Measurements from ENCODE around the gene CD300LF. TPM values are rescaled to one million over a fixed set of nuclear protein-coding genes. Genes with fewer than 3 reads are reported as not detected.

The CD300LF gene
- total RNA-seq, 1 experiment from 2014 or later, result not detected

DNA sequence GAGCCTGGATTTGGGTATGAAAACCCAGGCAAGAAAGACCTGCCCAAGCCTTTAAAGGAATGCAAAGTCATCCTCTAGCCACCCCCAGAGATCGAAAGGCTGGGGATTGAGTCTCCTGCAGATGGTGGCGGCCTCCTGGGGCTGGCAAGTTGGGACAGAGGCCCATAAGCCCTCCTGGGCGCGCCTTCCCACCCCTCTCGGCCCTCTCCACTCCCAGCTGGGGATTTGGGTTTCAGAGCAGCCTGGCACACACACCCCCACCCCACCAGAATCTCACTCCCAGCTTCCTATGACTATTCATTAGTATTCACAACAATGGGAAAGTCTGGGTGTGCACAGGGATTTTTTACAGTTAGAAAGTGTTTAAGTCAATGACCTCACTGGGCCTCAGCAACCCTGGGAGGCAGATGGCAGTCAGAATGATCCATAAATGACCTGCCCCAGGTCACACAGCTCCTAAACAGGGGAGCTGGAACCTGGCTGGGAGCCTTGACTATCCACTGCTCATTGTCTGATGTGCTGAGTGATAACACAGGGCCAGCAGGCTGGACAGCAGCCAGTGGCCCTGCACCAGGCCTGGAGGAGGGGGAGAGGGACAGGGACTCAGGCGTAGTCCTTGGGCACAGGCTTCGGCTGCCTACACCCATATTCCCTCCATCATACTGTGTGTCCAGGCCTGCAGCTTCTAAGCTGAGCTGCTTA, 47.8 kb upstream of the CD300LF start:
- peaks cover 52% of the 10 kb centered on the region for H3K4me1 Mint-ChIP-seq
- H3K27me3 Mint-ChIP-seq (ENCODE audit: low read depth), result no peaks in the 10 kb centered on the region
- no peak overlapping the region for H3K4me3 Mint-ChIP-seq
- CTCF ChIA-PET, result interaction anchor here (0.7 to 6.7 kb wide), 15 partner anchors 9 to 391 kb away, joined by 3 to 115 read pairs (median 7); partner anchors contain the start of genes RAB37 and USH1G
- POLR2A ChIA-PET, result interaction anchor here (1.3 to 2.1 kb wide), 3 partner anchors 11 to 23 kb away, joined by 3 to 8 read pairs (median 6); partner anchors contain the start of gene RAB37
- DNase-seq (ENCODE audit: low spot score), result no peak
- ATAC-seq, result peak; percentile 15
- H3K36me3 Mint-ChIP-seq, result no peaks in the 10 kb centered on the region
- peak overlapping the region; percentile 65 for H3K27ac Mint-ChIP-seq
- no peaks in the 10 kb centered on the region for H3K9me3 Mint-ChIP-seq
- TF ChIP-seq JAZF1 (CRISPR knock-in tag; IDR thresholded peaks at IDR 0.05) (no peak), NFE2L1 (CRISPR knock-in tag; IDR thresholded peaks at IDR 0.05) (0 out of 2 replicates have a peak, but pooled peaks have one; percentile 45)
- TF ChIP-seq, protein P1, sequence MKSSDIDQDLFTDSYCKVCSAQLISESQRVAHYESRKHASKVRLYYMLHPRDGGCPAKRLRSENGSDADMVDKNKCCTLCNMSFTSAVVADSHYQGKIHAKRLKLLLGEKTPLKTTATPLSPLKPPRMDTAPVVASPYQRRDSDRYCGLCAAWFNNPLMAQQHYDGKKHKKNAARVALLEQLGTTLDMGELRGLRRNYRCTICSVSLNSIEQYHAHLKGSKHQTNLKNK (CRISPR knock-in tag; IDR thresholded peaks at IDR 0.05), result no peak
- TF ChIP-seq, protein P2, sequence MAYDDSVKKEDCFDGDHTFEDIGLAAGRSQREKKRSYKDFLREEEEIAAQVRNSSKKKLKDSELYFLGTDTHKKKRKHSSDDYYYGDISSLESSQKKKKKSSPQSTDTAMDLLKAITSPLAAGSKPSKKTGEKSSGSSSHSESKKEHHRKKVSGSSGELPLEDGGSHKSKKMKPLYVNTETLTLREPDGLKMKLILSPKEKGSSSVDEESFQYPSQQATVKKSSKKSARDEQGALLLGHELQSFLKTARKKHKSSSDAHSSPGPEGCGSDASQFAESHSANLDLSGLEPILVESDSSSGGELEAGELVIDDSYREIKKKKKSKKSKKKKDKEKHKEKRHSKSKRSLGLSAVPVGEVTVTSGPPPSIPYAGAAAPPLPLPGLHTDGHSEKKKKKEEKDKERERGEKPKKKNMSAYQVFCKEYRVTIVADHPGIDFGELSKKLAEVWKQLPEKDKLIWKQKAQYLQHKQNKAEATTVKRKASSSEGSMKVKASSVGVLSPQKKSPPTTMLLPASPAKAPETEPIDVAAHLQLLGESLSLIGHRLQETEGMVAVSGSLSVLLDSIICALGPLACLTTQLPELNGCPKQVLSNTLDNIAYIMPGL (CRISPR knock-in tag; IDR thresholded peaks at IDR 0.05), result no peak
- TF ChIP-seq, protein P3, sequence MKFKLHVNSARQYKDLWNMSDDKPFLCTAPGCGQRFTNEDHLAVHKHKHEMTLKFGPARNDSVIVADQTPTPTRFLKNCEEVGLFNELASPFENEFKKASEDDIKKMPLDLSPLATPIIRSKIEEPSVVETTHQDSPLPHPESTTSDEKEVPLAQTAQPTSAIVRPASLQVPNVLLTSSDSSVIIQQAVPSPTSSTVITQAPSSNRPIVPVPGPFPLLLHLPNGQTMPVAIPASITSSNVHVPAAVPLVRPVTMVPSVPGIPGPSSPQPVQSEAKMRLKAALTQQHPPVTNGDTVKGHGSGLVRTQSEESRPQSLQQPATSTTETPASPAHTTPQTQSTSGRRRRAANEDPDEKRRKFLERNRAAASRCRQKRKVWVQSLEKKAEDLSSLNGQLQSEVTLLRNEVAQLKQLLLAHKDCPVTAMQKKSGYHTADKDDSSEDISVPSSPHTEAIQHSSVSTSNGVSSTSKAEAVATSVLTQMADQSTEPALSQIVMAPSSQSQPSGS (CRISPR knock-in tag; IDR thresholded peaks at IDR 0.05; ENCODE audit: borderline replicate concordance, low read depth), result no peak

DNA sequence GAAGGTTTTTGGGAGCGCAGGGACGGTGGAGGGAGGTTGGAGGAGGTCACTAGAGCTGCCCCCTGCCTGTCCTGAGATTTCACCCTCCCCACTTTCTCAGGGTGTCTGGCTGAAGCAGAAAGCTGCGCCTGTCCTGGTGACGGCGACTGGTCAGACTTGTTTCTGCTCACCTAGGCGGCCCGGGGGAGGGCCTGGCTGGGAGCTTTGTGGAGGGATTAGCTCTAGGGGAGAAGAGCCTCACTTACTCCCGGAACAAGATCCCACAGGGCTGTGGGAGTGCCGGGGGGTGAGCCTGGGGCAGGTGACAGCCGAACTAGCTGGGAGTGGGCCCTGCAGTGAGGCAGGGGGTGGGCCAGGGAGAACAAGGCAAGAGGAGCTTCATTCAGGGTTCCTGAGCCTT, 47.2 kb upstream of the CD300LF start:
- H3K27me3 Mint-ChIP-seq (ENCODE audit: low read depth), result no peaks in the 10 kb centered on the region
- H3K9me3 Mint-ChIP-seq, result no peaks in the 10 kb centered on the region
- CTCF ChIA-PET, result interaction anchor here (0.5 to 6.7 kb wide), 16 partner anchors 8 to 391 kb away, joined by 3 to 115 read pairs (median 6); partner anchors contain the start of genes RAB37 and USH1G
- H3K27ac Mint-ChIP-seq, result peak overlapping the region; percentile 89
- H3K4me3 Mint-ChIP-seq, result no peak overlapping the region
- DNase-seq (ENCODE audit: low spot score) (peak; percentile 47), ATAC-seq (peak; percentile 67)
- no peaks in the 10 kb centered on the region for H3K36me3 Mint-ChIP-seq
- H3K4me1 Mint-ChIP-seq, result peaks cover 52% of the 10 kb centered on the region
- POLR2A ChIA-PET, result interaction anchor here (1.2 to 2.1 kb wide), 4 partner anchors 10 to 23 kb away, joined by 3 to 8 read pairs (median 5); partner anchors contain the start of gene RAB37
- TF ChIP-seq JAZF1 (CRISPR knock-in tag; IDR thresholded peaks at IDR 0.05) (no peak), HMGA2 (CRISPR knock-in tag; IDR thresholded peaks at IDR 0.05) (no peak), SMAD4 (CRISPR knock-in tag; IDR thresholded peaks at IDR 0.05) (no peak), SOX15 (CRISPR knock-in tag; IDR thresholded peaks at IDR 0.05) (no peak), RELA (CRISPR knock-in tag; IDR thresholded peaks at IDR 0.05; ENCODE audit: borderline replicate concordance) (no peak), PRRX2 (CRISPR knock-in tag; IDR thresholded peaks at IDR 0.05) (no peak), ZNF396 (CRISPR knock-in tag; IDR thresholded peaks at IDR 0.05; ENCODE audit: borderline replicate concordance) (no peak), FOXJ3 (CRISPR knock-in tag; IDR thresholded peaks at IDR 0.05; ENCODE audit: borderline replicate concordance) (no peak), ZNF671 (CRISPR knock-in tag; IDR thresholded peaks at IDR 0.05) (no peak), TCF7 (CRISPR knock-in tag; IDR thresholded peaks at IDR 0.05; ENCODE audit: low read depth) (no peak)
- TF ChIP-seq, protein P2 (CRISPR knock-in tag; IDR thresholded peaks at IDR 0.05), result no peak
- TF ChIP-seq, protein P4, sequence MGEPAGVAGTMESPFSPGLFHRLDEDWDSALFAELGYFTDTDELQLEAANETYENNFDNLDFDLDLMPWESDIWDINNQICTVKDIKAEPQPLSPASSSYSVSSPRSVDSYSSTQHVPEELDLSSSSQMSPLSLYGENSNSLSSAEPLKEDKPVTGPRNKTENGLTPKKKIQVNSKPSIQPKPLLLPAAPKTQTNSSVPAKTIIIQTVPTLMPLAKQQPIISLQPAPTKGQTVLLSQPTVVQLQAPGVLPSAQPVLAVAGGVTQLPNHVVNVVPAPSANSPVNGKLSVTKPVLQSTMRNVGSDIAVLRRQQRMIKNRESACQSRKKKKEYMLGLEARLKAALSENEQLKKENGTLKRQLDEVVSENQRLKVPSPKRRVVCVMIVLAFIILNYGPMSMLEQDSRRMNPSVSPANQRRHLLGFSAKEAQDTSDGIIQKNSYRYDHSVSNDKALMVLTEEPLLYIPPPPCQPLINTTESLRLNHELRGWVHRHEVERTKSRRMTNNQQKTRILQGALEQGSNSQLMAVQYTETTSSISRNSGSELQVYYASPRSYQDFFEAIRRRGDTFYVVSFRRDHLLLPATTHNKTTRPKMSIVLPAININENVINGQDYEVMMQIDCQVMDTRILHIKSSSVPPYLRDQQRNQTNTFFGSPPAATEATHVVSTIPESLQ (CRISPR knock-in tag; IDR thresholded peaks at IDR 0.05), result no peak
- TF ChIP-seq, protein P5, sequence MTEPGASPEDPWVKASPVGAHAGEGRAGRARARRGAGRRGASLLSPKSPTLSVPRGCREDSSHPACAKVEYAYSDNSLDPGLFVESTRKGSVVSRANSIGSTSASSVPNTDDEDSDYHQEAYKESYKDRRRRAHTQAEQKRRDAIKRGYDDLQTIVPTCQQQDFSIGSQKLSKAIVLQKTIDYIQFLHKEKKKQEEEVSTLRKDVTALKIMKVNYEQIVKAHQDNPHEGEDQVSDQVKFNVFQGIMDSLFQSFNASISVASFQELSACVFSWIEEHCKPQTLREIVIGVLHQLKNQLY (CRISPR knock-in tag; IDR thresholded peaks at IDR 0.05), result no peak
- TF ChIP-seq, protein P6, sequence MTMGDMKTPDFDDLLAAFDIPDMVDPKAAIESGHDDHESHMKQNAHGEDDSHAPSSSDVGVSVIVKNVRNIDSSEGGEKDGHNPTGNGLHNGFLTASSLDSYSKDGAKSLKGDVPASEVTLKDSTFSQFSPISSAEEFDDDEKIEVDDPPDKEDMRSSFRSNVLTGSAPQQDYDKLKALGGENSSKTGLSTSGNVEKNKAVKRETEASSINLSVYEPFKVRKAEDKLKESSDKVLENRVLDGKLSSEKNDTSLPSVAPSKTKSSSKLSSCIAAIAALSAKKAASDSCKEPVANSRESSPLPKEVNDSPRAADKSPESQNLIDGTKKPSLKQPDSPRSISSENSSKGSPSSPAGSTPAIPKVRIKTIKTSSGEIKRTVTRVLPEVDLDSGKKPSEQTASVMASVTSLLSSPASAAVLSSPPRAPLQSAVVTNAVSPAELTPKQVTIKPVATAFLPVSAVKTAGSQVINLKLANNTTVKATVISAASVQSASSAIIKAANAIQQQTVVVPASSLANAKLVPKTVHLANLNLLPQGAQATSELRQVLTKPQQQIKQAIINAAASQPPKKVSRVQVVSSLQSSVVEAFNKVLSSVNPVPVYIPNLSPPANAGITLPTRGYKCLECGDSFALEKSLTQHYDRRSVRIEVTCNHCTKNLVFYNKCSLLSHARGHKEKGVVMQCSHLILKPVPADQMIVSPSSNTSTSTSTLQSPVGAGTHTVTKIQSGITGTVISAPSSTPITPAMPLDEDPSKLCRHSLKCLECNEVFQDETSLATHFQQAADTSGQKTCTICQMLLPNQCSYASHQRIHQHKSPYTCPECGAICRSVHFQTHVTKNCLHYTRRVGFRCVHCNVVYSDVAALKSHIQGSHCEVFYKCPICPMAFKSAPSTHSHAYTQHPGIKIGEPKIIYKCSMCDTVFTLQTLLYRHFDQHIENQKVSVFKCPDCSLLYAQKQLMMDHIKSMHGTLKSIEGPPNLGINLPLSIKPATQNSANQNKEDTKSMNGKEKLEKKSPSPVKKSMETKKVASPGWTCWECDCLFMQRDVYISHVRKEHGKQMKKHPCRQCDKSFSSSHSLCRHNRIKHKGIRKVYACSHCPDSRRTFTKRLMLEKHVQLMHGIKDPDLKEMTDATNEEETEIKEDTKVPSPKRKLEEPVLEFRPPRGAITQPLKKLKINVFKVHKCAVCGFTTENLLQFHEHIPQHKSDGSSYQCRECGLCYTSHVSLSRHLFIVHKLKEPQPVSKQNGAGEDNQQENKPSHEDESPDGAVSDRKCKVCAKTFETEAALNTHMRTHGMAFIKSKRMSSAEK (CRISPR knock-in tag; IDR thresholded peaks at IDR 0.05; ENCODE audit: borderline replicate concordance), result no peak
- TF ChIP-seq, protein P1 (CRISPR knock-in tag; IDR thresholded peaks at IDR 0.05), result no peak
- TF ChIP-seq, protein P7, sequence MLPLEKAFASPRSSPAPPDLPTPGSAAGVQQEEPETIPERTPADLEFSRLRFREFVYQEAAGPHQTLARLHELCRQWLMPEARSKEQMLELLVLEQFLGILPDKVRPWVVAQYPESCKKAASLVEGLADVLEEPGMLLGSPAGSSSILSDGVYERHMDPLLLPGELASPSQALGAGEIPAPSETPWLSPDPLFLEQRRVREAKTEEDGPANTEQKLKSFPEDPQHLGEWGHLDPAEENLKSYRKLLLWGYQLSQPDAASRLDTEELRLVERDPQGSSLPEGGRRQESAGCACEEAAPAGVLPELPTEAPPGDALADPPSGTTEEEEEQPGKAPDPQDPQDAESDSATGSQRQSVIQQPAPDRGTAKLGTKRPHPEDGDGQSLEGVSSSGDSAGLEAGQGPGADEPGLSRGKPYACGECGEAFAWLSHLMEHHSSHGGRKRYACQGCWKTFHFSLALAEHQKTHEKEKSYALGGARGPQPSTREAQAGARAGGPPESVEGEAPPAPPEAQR (CRISPR knock-in tag; IDR thresholded peaks at IDR 0.05), result no peak
